HepG2 (cell line): ENCODE results near the gene BMPR2. TPM values are rescaled to one million over a fixed set of nuclear protein-coding genes. Genes with fewer than 3 reads are reported as not detected.

Source experiments
- AHR ChIP-seq: IDR thresholded peaks from 2 replicates; pipeline ENCODE4 v1.6.1; 2018; ENCODE audit warnings: missing genetic modification reagents, missing compliant biosample characterization
- GATAD1 ChIP-seq: IDR thresholded peaks from 2 replicates; pipeline ENCODE4 v1.6.1; 2016; ENCODE audit warnings: missing genetic modification reagents, missing compliant biosample characterization
- GZF1 ChIP-seq: sonication (generic); formaldehyde crosslinking; IDR thresholded peaks from 2 replicates; pipeline ENCODE4 v1.5.1; 2020; ENCODE audit warnings: mild to moderate bottlenecking, missing genetic modification reagents
- HDAC6 ChIP-seq: fragments of 200-600 bp; sonication (generic); IDR thresholded peaks from 2 replicates; pipeline ENCODE4 v1.7.0; 2017; ENCODE audit warnings: mild to moderate bottlenecking, antibody characterized with exemption, low read length, low read depth
- JDP2 ChIP-seq: sonication (generic); formaldehyde crosslinking; IDR thresholded peaks from 2 replicates; pipeline ENCODE4 v1.8.1; 2022; ENCODE audit warnings: missing genetic modification reagents, borderline replicate concordance
- PHF8 ChIP-seq: sonication (generic); formaldehyde crosslinking; IDR thresholded peaks from 2 replicates; pipeline ENCODE4 v1.5.0; 2020; ENCODE audit warnings: missing genetic modification reagents
- TSC22D2 ChIP-seq: sonication (generic); formaldehyde crosslinking; IDR thresholded peaks from 2 replicates; pipeline ENCODE4 v1.5.1; 2020; ENCODE audit warnings: missing genetic modification reagents, mild to moderate bottlenecking, borderline replicate concordance
- ZBTB38 ChIP-seq: sonication (generic); formaldehyde crosslinking; IDR thresholded peaks from 2 replicates; pipeline ENCODE4 v1.5.1; 2020; ENCODE audit warnings: mild to moderate bottlenecking, missing genetic modification reagents
- ZFP82 ChIP-seq: sonication (generic); formaldehyde crosslinking; IDR thresholded peaks from 2 replicates; pipeline ENCODE4 v1.5.1; 2020; ENCODE audit warnings: mild to moderate bottlenecking, missing genetic modification reagents, borderline replicate concordance
- ZIK1 ChIP-seq: sonication (generic); formaldehyde crosslinking; IDR thresholded peaks from 2 replicates; pipeline ENCODE4 v1.5.0; 2020; ENCODE audit warnings: mild to moderate bottlenecking, low read depth, missing genetic modification reagents, borderline replicate concordance
- ZNF180 ChIP-seq: sonication (generic); formaldehyde crosslinking; IDR thresholded peaks from 2 replicates; pipeline ENCODE4 v1.4.0; 2020; ENCODE audit warnings: low read depth, missing genetic modification reagents, borderline replicate concordance
- ZNF446 ChIP-seq: sonication (generic); formaldehyde crosslinking; IDR thresholded peaks from 2 replicates; pipeline ENCODE4 v1.5.0; 2020; ENCODE audit warnings: mild to moderate bottlenecking, missing genetic modification reagents
- ZNF749 ChIP-seq: sonication (generic); formaldehyde crosslinking; IDR thresholded peaks from 2 replicates; pipeline ENCODE4 v1.8.0; 2022; ENCODE audit warnings: mild to moderate bottlenecking, missing genetic modification reagents, moderate library complexity, borderline replicate concordance
- polyA plus RNA-seq, 8 experiments: library from polyadenylated mRNA; depleted of rRNA in 3 of 8; stranded (reverse) in 7 of 8; unstranded in 1 of 8; fragments of >200 nt; fragmentation: Illumina TruSeq in 4 of 8; extraction: Trizol in 4 of 8; gene quantifications; 2 replicates each; pipeline versions ENCODE4 v1.2.1 to v1.2.3, GENCODE V29; 2011 to 2016; ENCODE audit warnings: low read depth in 4 of 8, missing spikeins in 1 of 8, mixed read lengths in 1 of 8; ENCODE audit not compliant: insufficient read depth in 1 of 8
- total RNA-seq, 5 experiments: library from RNA; depleted of rRNA; stranded (reverse); fragments of >200 nt; fragmentation: Illumina TruSeq; extraction: Trizol; gene quantifications; 2 replicates each; pipeline ENCODE4 v1.2.3, GENCODE V29; 2016; ENCODE audit warnings: low read depth in 1 of 5
- TF ChIP-seq, protein P1 (sequence below): sonication (generic); formaldehyde crosslinking; IDR thresholded peaks from 2 replicates; pipeline ENCODE4 v1.4.0; 2020; ENCODE audit warnings: missing genetic modification reagents
- TF ChIP-seq, protein P2 (sequence below), 2 experiments: sonication (generic) in 1 of 2; formaldehyde crosslinking in 1 of 2; IDR thresholded peaks; 2 replicates each; pipeline versions ENCODE4 v1.4.0 to v1.6.1; 2018 to 2020; ENCODE audit warnings: missing genetic modification reagents in 2 of 2, borderline replicate concordance in 1 of 2, low read depth in 1 of 2, mild to moderate bottlenecking in 1 of 2, missing biosample characterization in 1 of 2
- TF ChIP-seq, protein P3 (sequence below): sonication (generic); formaldehyde crosslinking; conservative IDR thresholded peaks from 2 replicates; pipeline ENCODE4 v1.4.0; 2020; ENCODE audit warnings: missing genetic modification reagents
- TF ChIP-seq, protein P4 (sequence below): sonication (generic); formaldehyde crosslinking; IDR thresholded peaks from 2 replicates; pipeline ENCODE4 v1.4.0; 2020; ENCODE audit warnings: missing genetic modification reagents
- TF ChIP-seq, protein P5 (sequence below): sonication (generic); formaldehyde crosslinking; IDR thresholded peaks from 2 replicates; pipeline ENCODE4 v1.9.0; 2021; ENCODE audit warnings: mild to moderate bottlenecking, missing genetic modification reagents

BMPR2 gene
- total and polyA plus RNA-seq, 2 of the 13 experiments (the other 11 are each of a cell fraction or from before 2014, with no cell fraction given): 5.5 to 10.3 TPM

DNA sequence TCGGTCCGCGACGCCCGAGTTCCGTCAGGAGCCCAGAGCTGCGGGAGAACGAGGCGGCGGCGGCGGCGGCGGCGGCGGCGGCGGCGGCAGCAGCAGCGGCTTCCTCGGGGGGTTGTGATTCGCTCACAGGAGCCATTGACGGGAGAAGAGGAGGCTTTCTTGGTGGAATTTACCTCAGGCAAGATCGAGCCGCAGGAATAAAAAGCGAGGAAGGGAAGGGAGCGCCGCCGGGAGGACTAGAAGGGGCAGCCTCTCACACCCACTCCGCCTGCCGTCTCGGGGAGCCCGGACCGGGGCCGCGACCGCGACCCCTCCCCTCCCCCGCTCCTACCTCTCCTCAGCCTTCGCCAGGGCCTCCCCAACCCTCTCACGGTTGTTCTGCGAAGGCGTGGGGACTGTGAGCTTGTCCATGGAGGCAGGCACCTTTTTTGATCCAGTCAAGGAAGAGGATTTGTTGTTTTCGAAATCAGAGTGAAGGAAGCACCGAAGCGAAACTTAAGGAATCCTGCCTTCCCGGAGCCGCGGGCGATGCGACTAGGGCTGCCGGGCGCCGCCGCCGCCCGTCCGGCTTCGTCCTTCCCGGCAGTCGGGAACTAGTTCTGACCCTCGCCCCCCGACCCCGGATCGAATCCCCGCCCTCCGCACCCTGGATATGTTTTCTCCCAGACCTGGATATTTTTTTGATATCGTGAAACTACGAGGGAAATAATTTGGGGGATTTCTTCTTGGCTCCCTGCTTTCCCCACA is 506 bp downstream of the BMPR2 start (continued):
- TF ChIP-seq ZBTB38 (CRISPR knock-in tag) (no peak), TSC22D2 (CRISPR knock-in tag) (no peak), AHR (peak; percentile 49; the same call in 1 of the 2 replicates), GATAD1 (CRISPR knock-in tag) (peak; percentile 6; the same call in 1 of the 2 replicates), ZIK1 (CRISPR knock-in tag) (peak; percentile 34; the same call in 1 of the 2 replicates), GZF1 (CRISPR knock-in tag) (0 out of 2 replicates have a peak, but pooled peaks have one; percentile 7), ZNF180 (no peak), JDP2 (CRISPR knock-in tag) (no peak), ZFP82 (CRISPR knock-in tag) (no peak), ZNF446 (peak; percentile 87), HDAC6 (no peak), PHF8 (CRISPR knock-in tag) (peak; percentile 27; the same call in 1 of the 2 replicates), ZNF749 (peak; percentile 26; the same call in 1 of the 2 replicates)
- TF ChIP-seq, protein P1, sequence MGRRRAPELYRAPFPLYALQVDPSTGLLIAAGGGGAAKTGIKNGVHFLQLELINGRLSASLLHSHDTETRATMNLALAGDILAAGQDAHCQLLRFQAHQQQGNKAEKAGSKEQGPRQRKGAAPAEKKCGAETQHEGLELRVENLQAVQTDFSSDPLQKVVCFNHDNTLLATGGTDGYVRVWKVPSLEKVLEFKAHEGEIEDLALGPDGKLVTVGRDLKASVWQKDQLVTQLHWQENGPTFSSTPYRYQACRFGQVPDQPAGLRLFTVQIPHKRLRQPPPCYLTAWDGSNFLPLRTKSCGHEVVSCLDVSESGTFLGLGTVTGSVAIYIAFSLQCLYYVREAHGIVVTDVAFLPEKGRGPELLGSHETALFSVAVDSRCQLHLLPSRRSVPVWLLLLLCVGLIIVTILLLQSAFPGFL (CRISPR knock-in tag): no peak
- TF ChIP-seq, protein P2, sequence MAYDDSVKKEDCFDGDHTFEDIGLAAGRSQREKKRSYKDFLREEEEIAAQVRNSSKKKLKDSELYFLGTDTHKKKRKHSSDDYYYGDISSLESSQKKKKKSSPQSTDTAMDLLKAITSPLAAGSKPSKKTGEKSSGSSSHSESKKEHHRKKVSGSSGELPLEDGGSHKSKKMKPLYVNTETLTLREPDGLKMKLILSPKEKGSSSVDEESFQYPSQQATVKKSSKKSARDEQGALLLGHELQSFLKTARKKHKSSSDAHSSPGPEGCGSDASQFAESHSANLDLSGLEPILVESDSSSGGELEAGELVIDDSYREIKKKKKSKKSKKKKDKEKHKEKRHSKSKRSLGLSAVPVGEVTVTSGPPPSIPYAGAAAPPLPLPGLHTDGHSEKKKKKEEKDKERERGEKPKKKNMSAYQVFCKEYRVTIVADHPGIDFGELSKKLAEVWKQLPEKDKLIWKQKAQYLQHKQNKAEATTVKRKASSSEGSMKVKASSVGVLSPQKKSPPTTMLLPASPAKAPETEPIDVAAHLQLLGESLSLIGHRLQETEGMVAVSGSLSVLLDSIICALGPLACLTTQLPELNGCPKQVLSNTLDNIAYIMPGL (CRISPR knock-in tag; IDR thresholded peaks at IDR 0.05; ENCODE audit: borderline replicate concordance in 1 of 2, low read depth in 1 of 2): peak in 1 of 2 experiments; percentile 12; a peak in 2 of 4 replicates
- TF ChIP-seq, protein P3, sequence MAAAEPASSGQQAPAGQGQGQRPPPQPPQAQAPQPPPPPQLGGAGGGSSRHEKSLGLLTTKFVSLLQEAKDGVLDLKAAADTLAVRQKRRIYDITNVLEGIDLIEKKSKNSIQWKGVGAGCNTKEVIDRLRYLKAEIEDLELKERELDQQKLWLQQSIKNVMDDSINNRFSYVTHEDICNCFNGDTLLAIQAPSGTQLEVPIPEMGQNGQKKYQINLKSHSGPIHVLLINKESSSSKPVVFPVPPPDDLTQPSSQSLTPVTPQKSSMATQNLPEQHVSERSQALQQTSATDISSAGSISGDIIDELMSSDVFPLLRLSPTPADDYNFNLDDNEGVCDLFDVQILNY: no peak
- TF ChIP-seq, protein P4, sequence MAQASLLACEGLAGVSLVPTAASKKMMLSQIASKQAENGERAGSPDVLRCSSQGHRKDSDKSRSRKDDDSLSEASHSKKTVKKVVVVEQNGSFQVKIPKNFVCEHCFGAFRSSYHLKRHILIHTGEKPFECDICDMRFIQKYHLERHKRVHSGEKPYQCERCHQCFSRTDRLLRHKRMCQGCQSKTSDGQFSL (CRISPR knock-in tag): 0 out of 2 replicates have a peak, but pooled peaks have one; percentile 1
- TF ChIP-seq, protein P5, sequence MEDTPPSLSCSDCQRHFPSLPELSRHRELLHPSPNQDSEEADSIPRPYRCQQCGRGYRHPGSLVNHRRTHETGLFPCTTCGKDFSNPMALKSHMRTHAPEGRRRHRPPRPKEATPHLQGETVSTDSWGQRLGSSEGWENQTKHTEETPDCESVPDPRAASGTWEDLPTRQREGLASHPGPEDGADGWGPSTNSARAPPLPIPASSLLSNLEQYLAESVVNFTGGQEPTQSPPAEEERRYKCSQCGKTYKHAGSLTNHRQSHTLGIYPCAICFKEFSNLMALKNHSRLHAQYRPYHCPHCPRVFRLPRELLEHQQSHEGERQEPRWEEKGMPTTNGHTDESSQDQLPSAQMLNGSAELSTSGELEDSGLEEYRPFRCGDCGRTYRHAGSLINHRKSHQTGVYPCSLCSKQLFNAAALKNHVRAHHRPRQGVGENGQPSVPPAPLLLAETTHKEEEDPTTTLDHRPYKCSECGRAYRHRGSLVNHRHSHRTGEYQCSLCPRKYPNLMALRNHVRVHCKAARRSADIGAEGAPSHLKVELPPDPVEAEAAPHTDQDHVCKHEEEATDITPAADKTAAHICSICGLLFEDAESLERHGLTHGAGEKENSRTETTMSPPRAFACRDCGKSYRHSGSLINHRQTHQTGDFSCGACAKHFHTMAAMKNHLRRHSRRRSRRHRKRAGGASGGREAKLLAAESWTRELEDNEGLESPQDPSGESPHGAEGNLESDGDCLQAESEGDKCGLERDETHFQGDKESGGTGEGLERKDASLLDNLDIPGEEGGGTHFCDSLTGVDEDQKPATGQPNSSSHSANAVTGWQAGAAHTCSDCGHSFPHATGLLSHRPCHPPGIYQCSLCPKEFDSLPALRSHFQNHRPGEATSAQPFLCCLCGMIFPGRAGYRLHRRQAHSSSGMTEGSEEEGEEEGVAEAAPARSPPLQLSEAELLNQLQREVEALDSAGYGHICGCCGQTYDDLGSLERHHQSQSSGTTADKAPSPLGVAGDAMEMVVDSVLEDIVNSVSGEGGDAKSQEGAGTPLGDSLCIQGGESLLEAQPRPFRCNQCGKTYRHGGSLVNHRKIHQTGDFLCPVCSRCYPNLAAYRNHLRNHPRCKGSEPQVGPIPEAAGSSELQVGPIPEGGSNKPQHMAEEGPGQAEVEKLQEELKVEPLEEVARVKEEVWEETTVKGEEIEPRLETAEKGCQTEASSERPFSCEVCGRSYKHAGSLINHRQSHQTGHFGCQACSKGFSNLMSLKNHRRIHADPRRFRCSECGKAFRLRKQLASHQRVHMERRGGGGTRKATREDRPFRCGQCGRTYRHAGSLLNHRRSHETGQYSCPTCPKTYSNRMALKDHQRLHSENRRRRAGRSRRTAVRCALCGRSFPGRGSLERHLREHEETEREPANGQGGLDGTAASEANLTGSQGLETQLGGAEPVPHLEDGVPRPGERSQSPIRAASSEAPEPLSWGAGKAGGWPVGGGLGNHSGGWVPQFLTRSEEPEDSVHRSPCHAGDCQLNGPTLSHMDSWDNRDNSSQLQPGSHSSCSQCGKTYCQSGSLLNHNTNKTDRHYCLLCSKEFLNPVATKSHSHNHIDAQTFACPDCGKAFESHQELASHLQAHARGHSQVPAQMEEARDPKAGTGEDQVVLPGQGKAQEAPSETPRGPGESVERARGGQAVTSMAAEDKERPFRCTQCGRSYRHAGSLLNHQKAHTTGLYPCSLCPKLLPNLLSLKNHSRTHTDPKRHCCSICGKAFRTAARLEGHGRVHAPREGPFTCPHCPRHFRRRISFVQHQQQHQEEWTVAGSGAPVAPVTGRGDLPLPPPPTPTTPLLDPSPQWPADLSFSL (CRISPR knock-in tag): no peak
